IMR-90 (cell line): ENCODE results near the gene MROH2B. TPM values are rescaled to one million over a fixed set of nuclear protein-coding genes. Genes with fewer than 3 reads are reported as not detected.

Experiments used
- ATAC-seq: fragments of 200-7000 bp; cut with Tn5 transposase; 2 replicates; pipeline ENCODE4 v1.9.1; 2020; ENCODE audit warnings: low read depth, mild to moderate bottlenecking, moderate library complexity
- BruUV-seq: library from RNA; stranded (reverse); fragments of 400-500 nt; replicated peaks from 2 replicates; lab custom pipeline; 2021; lab: Mats Ljungman, UMichigan
- CTCF ChIA-PET: fragments of 300-600 bp; formaldehyde crosslinking; extraction: SDS; loops from one replicate; lab custom pipeline; 2021; ENCODE audit warnings: antibody characterized with exemption; lab: Yijun Ruan, JAX
- POLR2A ChIA-PET: fragments of 300-600 bp; sonication (Branson Sonifier 250); formaldehyde crosslinking; loops from one replicate; lab custom pipeline; 2022; ENCODE audit warnings: antibody characterized with exemption; ENCODE audit not compliant: unreplicated experiment; lab: Charles Lee
- DNase-seq: peaks from one replicate; pipeline ENCODE4 v3.0.0; 2013
- H2AFZ ChIP-seq: replicated peaks from 2 replicates; pipeline ENCODE3; 2013; ENCODE audit warnings: low read length, mild to moderate bottlenecking; ENCODE audit not compliant: poor library complexity
- H2AK5ac ChIP-seq: 2 replicates; pipeline ENCODE4 v1.6.1; 2013; ENCODE audit warnings: low read depth, low read length, inconsistent platforms
- H2AK9ac ChIP-seq: replicated peaks from 2 replicates; pipeline ENCODE3; 2013; ENCODE audit warnings: mild to moderate bottlenecking, low read depth, low read length, moderate library complexity; ENCODE audit not compliant: poor library complexity
- H2BK120ac ChIP-seq: 2 replicates; pipeline ENCODE4 v1.6.1; 2013; ENCODE audit warnings: low read depth, low read length, inconsistent platforms
- H2BK15ac ChIP-seq: 3 replicates; pipeline ENCODE4 v1.6.1; 2013; ENCODE audit warnings: low read depth, low read length, inconsistent platforms
- H2BK20ac ChIP-seq: 2 replicates; pipeline ENCODE4 v1.6.1; 2013; ENCODE audit warnings: low read depth, mild to moderate bottlenecking, inconsistent platforms, low read length, moderate library complexity
- H2BK5ac ChIP-seq: 2 replicates; pipeline ENCODE4 v1.6.1; 2013; ENCODE audit warnings: mild to moderate bottlenecking, low read depth, low read length, inconsistent platforms; ENCODE audit not compliant: poor library complexity, severe bottlenecking
- H3K14ac ChIP-seq: replicated peaks from 2 replicates; pipeline ENCODE4 v1.6.1; 2013; ENCODE audit warnings: low read depth, low read length, inconsistent platforms
- H3K18ac ChIP-seq: 2 replicates; pipeline ENCODE4 v1.6.1; 2013; ENCODE audit warnings: low read depth, low read length, control low read depth
- H3K23ac ChIP-seq: 2 replicates; pipeline ENCODE4 v1.6.1; 2013; ENCODE audit warnings: low read depth, low read length, inconsistent platforms
- H3K27ac ChIP-seq: 2 replicates; pipeline ENCODE4 v1.5.1; 2013; ENCODE audit warnings: mild to moderate bottlenecking, control low read depth, low read length; ENCODE audit not compliant: insufficient read depth
- H3K27me3 ChIP-seq: 2 replicates; pipeline ENCODE4 v1.6.1; 2013; ENCODE audit warnings: low read length; ENCODE audit not compliant: control insufficient read depth, insufficient read depth
- H3K36me3 ChIP-seq: 2 replicates; pipeline ENCODE4 v1.6.1; 2013; ENCODE audit warnings: low read length, mixed read lengths; ENCODE audit not compliant: control insufficient read depth, insufficient read depth
- H3K4ac ChIP-seq: 2 replicates; pipeline ENCODE4 v1.6.1; 2013; ENCODE audit warnings: low read depth, low read length, inconsistent platforms
- H3K4me1 ChIP-seq: 2 replicates; pipeline ENCODE4 v1.6.1; 2013; ENCODE audit warnings: low read length, mixed read lengths; ENCODE audit not compliant: control insufficient read depth, insufficient read depth
- H3K4me2 ChIP-seq: 2 replicates; pipeline ENCODE4 v1.6.1; 2013; ENCODE audit warnings: low read depth, mild to moderate bottlenecking, control low read depth, low read length, moderate library complexity
- H3K4me3 ChIP-seq: 2 replicates; pipeline ENCODE4 v1.5.1; 2013; ENCODE audit warnings: low read depth, mild to moderate bottlenecking, control low read depth, low read length, moderate library complexity; ENCODE audit not compliant: insufficient read depth
- H3K56ac ChIP-seq: 2 replicates; pipeline ENCODE4 v1.6.1; 2013; ENCODE audit warnings: low read length, inconsistent platforms; ENCODE audit not compliant: insufficient read depth; ENCODE audit errors: extremely low read depth
- H3K79me1 ChIP-seq, 2 experiments: 2 replicates each; pipeline ENCODE4 v1.6.1; 2013; ENCODE audit warnings: low read length in 2 of 2, inconsistent platforms in 1 of 2, low read depth in 1 of 2
- H3K9ac ChIP-seq: 2 replicates; pipeline ENCODE4 v1.6.1; 2013; ENCODE audit warnings: low read depth, low read length, control low read depth
- H3K9me1 ChIP-seq: 2 replicates; pipeline ENCODE4 v1.6.1; 2013; ENCODE audit warnings: low read length, inconsistent platforms; ENCODE audit not compliant: insufficient read depth
- H3K9me3 ChIP-seq: 2 replicates; pipeline ENCODE4 v1.6.1; 2013; ENCODE audit warnings: low read length; ENCODE audit not compliant: control insufficient read depth, insufficient read depth
- H4K20me1 ChIP-seq: 2 replicates; pipeline ENCODE4 v1.6.1; 2013; ENCODE audit warnings: low read length, inconsistent platforms; ENCODE audit not compliant: insufficient read depth
- H4K5ac ChIP-seq: 2 replicates; pipeline ENCODE4 v1.6.1; 2013; ENCODE audit warnings: mild to moderate bottlenecking, low read depth, low read length, control low read depth
- H4K8ac ChIP-seq, 2 experiments: 2 replicates each; pipeline ENCODE4 v1.6.1; 2013; ENCODE audit warnings: low read depth in 2 of 2, low read length in 2 of 2, control low read depth in 1 of 2, inconsistent platforms in 1 of 2
- H4K91ac ChIP-seq: 2 replicates; pipeline ENCODE4 v1.6.1; 2013; ENCODE audit warnings: low read depth, low read length, inconsistent platforms; ENCODE audit not compliant: insufficient read depth
- CTCF ChIP-seq: conservative IDR thresholded peaks from 2 replicates; pipeline ENCODE4 v1.5.1; 2012; ENCODE audit warnings: mild to moderate bottlenecking, low read depth, low read length, improper control_type of control experiment
- RFX5 ChIP-seq: IDR thresholded peaks from 2 replicates; pipeline ENCODE4 v1.8.0; 2012; ENCODE audit warnings: low read depth, mild to moderate bottlenecking, low read length, moderate library complexity
- WGBS, 2 experiments: methylation state at CpG; one replicate each; pipeline versions ENCODE4 v1.1.5 to v1.1.7; 2013; ENCODE audit warnings: missing lambda C conversion rate in 2 of 2; ENCODE audit not compliant: insufficient read length in 1 of 2; ENCODE audit errors: extremely low coverage in 2 of 2; 5-methylcytosine and 5-hydroxymethylcytosine counted together
- dilution Hi-C: fragments of 300-500 bp; cut with HindIII; formaldehyde crosslinking; loops from one replicate; pipeline ENCODE4 v1.14.3; 2018; ENCODE audit warnings: low sequenced_read_pairs; ENCODE audit not compliant: unreplicated experiment
- in situ Hi-C: fragments of 300-500 bp; cut with MboI; formaldehyde crosslinking; loops from 3 replicates; pipeline ENCODE4 v1.14.3; 2019; ENCODE audit warnings: low sequenced_read_pairs, inconsistent platforms, mixed read lengths
- intact Hi-C: fragments of 100-400 bp; cut with micrococcal nuclease; formaldehyde crosslinking; loops from 2 replicates; pipeline ENCODE4 v1.10.0; 2022
- polyA plus RNA-seq, 3 experiments: library from polyadenylated mRNA; depleted of rRNA; stranded (reverse); fragments of >200 nt; gene quantifications; 2 replicates each; pipeline ENCODE4 v1.2.3, GENCODE V29; 2012; ENCODE audit warnings: low replicate concordance in 1 of 3
- total RNA-seq: library from RNA; depleted of rRNA; stranded (reverse); fragments of >200 nt; gene quantifications from 2 replicates; pipeline ENCODE4 v1.2.3, GENCODE V29; 2012

MROH2B gene
- total and polyA plus RNA-seq, 2 of the 4 experiments (the other 2 are of a cell fraction) = not detected

GRCh38 chr5:41118177-41118576 is 47.0 kb upstream of the MROH2B start:
- peak; percentile 15; the same call in 1 of the 2 replicates for TF ChIP-seq CTCF
- TF ChIP-seq RFX5 = no peak
- Histone ChIP-seq H3K23ac (no peak overlapping the region), H2BK5ac (no peak overlapping the region), H2BK20ac (no peak overlapping the region), H4K5ac (no peak overlapping the region), H3K4me3 (no peak overlapping the region), H2AK9ac (no peak overlapping the region), H4K20me1 (no peaks in the 10 kb centered on the region), H3K4ac (no peak overlapping the region), H3K27ac (no peak overlapping the region), H2BK15ac (no peak overlapping the region), H3K9ac (no peak overlapping the region), H3K79me1 (peaks cover 0 to 6% of the 10 kb centered on the region in 2 experiments; a peak in 1 of 4 replicates), H4K8ac (peak overlapping the region in 1 of 2 experiments; percentile 27; a peak in 1 of 4 replicates), H3K56ac (no peak overlapping the region), H3K9me3 (no peaks in the 10 kb centered on the region), H4K91ac (no peak overlapping the region), H3K14ac (no peak overlapping the region), H3K4me2 (no peak overlapping the region), H2AK5ac (no peak overlapping the region), H3K18ac (no peak overlapping the region), H3K27me3 (no peaks in the 10 kb centered on the region), H2BK120ac (peak overlapping the region; percentile 47), H2AFZ (no peak overlapping the region), H3K36me3 (no peaks in the 10 kb centered on the region), H3K9me1 (peaks cover 11% of the 10 kb centered on the region), H3K4me1 (peaks cover 15% of the 10 kb centered on the region)
- dilution Hi-C loops (no loop called here), intact Hi-C loops (no loop called here), in situ Hi-C loops (no loop called here)
- ATAC-seq (no peak), DNase-seq (no peak)
- ChIA-PET POLR2A (no interaction called here), CTCF (no interaction called here)
- BruUV-seq = no TSS peak
- no CpG with 5 or more reads among the region's 3 CpGs for WGBS, 2 experiments
